IPS-NIHi7 (cell line): Measurements from ENCODE around the gene SNAI1.
A peak's percentile ranks its signal among the peaks of the same experiment; 100 is the strongest.
"Not testable (repeated sequence)": the region's sequence is repeated elsewhere in the genome, so short reads cannot be mapped to it uniquely, and the experiment has no call there.

Experiments
- DNase-seq: peaks from one replicate; pipeline ENCODE4 v3.0.0; 2012; ENCODE audit warnings: mixed read lengths; ENCODE audit errors: extremely low spot score

The SNAI1 gene

DNA sequence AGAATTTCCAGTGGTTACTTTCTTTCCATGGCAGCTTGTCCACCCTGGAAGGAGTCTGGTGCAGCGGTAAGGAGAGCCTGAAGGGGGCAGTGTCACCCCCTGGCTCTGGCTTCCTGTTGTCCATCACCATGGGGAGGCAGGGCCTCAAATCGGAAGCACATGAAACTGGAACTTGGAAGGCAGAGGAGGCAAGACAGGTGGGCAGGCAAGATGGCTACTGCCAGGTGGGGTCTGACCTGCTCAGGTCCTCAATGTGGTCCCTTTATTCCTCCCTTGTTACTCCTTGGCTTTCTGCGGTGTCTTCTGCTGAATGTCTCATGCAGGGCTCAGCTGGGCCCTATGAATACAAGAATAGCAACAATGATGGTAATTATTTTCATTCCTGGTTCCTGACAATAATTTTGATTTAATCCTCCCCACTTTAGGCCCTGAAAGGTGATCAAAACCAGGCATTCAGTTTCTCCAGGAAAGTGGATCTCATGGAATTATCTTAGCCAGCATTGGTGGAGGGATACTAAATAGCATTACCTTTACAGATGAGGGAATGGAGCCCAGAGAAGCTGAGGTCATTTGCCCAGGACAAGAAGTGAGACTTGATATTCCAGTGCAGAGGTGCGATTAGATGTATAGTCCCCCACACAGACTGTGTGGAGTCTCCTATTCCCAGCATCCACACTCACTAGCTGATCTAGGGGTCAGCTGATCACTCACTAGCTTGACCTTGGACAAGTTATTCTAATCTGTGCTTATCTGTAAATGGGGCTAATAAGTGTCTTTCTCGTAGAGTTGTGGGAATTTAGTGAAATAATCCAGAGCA, 17.6 kb upstream of the SNAI1 start:
- peak; percentile 88 for DNase-seq

DNA sequence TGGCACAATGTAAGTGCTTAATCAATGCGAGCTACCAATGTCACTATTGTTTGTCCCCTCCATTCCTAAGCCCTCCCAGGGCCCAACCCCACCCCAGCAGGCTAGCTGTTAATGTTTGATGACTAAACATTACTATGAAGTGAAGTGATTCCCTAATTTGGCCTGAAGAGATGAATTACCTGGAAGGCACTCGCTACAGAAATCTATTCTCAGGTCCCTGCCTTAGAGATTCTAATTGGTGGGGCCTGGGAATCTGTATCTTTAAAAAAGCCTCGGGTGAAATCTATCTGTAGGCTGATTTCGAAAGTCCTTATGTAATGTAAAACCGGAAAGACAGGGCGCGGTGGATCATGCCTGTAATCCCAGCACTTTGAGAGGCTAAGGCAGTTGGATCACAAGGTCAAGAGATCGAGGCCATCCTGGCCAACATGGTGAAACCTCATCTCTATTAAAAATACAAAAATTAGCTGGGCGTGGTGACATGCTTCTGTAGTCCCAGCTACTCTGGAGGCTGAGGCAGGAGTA, 16.9 kb upstream of the SNAI1 start:
- DNase-seq: no peak

DNA sequence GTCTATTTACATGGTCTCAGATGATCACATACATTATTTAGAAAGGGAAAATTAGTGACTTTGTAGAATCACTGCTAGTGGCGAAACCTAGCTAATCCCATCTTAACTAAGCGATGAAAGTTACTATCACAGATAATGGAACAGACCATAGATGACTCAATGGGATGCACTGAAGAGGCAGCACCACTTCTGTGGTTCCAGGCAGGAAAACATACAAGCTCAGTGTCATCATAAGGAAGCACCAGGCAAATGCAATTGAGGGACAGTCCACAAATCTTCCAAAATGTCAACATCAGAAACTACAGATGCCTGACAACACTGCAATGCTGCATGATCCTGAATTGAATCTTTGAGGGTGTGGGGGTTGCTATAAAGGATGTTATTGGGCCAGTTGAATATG, 15.9 kb upstream of the SNAI1 start:
- DNase-seq: no peak

DNA sequence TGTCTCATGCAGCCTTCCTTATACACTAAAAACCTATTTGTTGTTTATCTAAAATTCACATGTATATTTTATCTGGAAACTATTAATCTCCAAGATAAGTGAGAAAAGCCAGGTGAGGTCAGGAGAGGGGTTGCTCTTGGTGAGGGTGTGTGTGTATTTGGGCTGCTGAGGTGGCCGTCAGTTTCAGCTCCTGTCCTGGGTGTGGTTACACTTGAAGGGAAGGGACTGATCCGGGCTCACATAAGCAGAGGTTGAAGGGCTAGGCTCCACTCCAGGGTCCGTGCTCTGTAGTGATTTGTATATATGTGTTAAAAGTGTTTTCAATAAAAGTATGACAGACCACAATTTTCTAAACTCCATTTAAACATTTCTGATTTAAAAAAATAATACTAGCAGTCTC, 13.5 kb upstream of the SNAI1 start:
- no peak for DNase-seq

DNA sequence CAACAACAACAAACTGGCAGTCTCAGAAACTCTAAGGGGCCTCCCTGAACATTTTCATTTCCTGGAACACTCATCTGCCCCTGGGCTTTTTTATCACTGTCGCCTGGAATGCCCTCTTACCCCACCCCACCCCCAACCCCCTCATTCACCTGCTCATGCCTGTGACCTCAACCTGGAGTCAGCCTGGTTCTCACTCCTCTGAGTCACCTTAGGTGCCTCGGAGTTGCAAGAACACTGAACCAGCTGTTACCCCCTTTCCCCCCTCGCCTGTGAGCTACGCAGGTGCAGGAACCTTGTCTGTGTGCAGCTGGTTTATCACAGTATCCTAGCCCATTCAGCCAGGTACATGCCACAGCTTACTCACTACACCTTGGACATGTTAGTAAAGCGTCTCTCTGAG, 12.8 kb upstream of the SNAI1 start:
- DNase-seq: no peak

DNA sequence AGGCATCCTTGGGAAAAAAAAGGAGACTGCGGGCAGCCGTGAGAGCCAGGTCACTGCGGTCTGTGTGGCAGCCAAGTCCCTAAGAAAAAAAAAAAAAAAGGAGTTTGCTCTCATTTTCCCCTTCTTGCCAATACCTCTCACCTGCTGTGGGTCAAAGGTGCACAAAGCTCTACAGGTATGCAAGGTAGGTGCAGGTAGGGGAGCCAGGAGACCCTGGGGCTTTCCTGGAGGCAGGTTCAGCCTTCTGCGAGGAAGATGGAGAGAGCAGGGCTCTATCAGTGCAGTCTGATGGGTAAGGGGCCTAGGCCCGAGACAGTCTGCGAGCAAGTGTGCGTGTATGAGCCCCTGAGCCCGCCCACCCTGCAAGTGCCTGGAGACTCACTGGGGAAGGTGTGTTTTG, 12.3 kb upstream of the SNAI1 start:
- no peak for DNase-seq

DNA sequence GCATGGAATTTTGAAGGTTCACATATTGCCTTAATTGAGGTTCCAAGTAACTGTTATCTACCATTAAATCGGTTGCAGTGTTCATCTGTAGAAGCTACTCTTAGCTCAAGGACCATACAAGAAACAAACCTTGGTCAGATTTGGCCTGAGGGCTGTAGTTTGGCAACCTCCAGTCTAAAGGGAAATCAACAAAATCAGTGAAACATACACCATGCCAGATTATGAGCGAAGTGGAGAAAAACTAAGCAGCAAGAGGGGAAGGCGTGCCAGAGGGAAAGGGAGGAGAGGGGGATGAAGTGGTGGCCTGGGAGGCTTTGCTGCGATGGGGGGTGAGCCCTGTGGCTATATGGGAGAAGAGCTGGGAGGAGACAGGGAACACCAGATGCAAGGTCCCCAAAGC, 8.8 kb upstream of the SNAI1 start:
- DNase-seq: no peak

DNA sequence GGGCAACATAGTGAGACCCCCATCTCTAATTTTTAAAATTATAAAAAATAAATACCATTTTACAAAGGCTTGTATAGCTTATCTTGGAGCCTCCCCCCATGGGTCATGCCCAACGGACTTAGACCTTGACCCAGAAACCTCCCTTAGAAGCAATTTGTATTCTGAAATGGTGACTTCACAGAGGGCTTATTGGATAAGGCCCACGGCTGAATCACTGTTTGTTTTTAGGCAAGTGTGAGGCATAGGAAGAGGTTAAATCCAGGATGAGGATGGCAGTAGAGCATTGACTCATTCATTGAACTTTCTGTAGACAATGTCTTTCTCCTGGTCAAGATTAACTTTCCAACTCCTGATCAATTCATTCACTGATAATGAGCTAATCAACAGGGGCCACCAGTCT, 6.2 kb upstream of the SNAI1 start:
- DNase-seq: no peak

DNA sequence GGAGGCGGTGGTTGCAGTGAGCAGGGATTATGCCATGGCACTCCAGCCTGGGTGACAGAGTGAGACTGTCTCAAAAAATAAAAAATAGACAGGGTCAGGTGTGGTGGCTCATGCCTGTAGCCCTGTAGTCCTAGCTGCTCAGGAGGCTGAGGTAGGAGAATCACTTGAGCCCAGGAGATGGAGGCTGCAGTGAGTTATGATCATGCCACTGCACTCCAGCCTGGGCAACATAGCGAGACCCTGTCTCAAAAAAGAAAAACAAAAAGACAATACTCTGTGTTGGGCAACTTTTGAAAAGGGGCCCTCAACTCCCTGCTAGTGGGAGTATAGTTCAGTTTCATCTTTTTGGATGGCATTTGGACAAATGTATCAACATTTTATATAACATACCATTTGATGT, 5.0 kb upstream of the SNAI1 start:
- not testable (repeated sequence) for DNase-seq

DNA sequence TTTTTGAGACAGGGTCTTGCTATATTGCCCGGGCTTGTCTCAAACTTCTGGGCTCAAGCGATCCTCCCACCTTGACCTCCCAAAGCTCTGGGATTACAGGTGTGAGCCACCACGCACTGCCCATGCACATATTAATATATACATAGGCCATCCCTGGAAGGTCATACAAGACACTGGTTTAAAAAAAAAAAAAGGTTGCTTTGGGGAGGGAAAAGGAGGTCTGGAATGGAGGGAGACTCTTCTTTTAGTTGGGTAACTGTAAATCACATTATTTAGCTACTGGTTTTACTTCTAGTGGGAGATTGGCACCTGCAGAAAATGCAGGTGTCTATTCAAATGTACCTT, 4.1 kb upstream of the SNAI1 start:
- DNase-seq: no peak

DNA sequence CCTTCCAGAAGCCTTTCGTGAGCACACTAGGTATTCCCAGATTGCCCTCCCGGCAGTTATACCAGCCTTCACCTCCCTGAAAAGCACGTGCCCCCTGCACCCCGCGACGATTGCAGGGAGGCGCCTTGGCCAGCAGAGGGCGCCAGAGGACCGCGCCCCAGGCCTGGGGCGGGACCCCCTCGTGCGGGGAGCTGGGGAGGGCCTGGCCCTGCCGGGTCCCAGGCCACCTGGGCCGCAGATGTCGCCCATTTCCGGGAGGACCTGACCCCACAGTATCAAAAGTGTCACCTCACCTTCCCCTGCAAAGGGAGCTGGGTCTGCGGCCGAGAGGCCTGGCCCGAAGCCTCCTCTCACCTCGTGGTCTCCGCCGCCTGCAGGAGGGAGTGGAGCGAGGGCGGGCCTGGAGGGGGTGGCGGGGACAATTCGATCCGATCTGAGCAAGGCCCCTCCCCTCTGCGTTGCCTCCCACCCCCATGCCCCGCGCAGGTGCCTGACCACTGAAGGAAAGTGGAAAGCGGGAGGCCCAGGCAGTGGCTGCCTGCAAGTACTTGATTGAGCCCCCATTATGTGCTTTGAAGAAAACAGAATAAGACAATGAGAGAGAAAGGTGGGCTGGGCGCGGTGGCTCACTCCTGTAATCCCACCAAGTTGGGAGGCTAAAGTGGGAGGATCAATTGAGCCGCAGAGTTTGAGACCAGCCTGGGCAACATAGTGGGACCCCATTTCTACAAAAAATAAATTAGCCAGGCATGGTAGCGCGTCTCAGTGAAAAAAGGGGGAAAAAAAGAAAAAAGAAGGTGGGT, 3.5 kb upstream of the SNAI1 start:
- DNase-seq: peak; percentile 83

DNA sequence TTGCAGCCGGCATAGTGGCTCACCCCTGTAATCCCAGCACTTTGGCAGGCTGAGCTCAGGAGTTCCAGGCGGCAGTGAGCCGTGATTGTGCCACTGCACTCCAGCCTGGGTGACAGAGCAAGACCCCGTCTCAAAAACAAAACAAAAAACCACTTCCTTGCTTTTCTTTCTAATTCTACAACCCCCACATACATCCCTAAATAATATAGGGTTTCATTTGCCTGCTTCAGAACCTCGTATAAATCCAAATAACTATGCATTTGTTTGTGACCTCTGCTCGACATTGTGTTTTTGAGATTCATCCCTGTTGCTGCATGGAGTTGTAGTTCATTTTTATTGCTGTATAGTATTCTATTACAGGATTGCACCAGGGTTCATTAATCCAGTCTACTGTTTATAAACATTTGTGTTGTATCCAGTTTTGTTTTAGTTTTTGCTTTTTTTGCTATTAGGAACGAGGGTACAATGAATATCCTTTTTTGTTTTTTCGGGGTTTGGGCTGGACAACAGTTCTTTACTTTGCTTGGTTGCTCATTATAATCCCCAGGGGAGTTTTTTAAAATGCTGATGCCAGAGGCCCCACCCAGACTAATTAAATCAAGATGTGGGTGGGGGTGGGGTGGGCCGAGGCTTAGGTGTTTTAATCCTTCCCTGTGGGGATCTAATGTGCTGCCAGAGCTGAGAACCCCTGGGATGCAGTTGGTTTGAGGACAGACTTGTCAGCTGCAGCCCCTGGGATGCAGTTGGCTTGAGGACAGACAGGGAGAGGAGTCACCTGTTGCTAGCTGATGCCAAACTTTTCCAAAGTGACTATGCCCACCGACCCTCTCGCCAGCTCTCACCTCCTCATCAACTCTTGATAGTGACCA, 2.4 kb upstream of the SNAI1 start:
- no peak for DNase-seq

DNA sequence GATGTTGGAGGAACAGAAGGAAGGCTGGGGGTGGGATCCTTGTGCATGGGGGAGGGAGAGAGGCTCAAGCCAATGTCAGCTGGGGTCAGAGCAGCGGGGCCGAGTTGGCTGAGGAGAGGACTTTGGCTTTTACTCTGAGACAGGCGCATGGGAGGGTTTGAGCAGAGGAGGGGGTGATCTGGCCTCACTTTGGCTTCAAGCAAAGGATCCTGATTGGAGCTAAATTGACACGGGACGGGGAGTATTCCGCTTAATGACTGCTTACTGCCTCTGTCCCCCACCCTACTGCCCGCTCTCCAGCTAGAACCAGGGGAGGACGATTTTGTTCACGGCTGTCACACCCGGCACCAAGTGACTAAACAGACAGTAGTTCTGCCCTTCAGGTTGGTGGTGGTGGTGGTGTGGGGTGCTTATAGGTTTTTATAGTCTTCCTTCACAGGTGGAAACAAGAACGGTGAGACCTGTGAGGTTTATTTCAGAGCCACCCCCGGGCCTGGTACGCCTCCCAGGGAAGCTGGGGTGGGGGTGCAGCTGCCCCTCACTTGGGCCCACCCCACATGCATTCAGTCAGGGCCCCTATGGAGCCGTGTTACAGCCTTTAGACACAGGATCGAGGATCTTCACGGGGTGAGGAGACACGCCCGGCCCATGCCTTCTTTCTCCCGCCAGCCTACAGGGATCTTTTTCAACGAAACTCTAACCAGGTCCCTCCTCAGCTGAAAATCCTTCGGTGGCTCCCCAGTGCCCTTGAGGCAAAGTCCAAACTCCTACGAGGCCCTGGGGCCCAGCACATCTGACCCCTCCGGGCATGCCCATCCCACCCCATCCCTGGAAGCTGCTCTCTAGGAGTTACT, 1.3 kb upstream of the SNAI1 start:
- no peak for DNase-seq

DNA sequence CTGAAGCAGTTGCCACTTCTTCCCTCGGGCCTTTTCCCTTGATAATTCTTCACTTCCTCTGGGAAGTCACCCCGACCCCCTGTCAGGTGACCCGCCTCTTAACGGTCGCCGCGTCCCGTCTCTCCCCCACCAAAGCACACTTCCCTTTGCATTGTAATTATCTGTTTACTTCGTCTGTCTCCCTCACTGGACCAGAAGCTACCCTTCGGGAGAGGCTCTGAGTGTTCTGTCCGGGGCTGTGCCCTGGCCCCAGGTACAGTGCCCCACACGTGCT, 771 bp upstream of the SNAI1 start:
- no peak for DNase-seq

DNA sequence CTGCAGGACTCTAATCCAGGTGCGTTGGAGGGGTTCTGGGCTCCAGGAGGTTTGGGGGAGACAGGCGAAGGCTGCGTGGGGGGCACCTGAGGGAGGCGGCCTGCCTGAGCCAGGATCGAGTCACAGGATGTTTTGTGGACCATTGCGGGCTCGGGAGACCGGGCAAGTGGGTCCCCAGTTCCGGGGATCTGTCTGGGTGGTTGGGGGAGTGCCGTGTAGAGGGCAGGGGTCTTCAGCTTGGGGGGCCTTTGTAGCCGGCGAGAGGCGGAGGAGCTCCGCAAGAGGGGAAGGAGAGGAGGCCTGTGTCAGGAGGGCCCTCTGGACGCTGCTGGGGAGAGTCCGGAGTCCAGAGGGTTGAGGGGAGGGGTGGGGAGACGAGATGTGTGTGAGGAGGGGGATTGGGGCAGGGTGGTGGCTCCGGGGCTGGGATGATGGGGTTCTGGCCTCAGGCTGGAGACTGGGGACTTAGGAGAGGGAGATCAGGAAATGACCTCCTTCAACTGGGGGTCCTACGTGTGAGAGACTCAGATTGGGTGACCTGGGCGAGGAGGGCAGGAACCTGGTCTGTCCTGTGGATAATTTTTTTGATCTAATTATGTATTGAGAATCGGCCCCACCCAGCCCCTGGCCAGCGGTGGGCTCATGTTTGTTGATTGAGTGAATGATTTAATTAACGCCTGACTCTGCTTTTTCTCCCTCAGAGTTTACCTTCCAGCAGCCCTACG, 505 bp downstream of the SNAI1 start:
- no peak for DNase-seq

DNA sequence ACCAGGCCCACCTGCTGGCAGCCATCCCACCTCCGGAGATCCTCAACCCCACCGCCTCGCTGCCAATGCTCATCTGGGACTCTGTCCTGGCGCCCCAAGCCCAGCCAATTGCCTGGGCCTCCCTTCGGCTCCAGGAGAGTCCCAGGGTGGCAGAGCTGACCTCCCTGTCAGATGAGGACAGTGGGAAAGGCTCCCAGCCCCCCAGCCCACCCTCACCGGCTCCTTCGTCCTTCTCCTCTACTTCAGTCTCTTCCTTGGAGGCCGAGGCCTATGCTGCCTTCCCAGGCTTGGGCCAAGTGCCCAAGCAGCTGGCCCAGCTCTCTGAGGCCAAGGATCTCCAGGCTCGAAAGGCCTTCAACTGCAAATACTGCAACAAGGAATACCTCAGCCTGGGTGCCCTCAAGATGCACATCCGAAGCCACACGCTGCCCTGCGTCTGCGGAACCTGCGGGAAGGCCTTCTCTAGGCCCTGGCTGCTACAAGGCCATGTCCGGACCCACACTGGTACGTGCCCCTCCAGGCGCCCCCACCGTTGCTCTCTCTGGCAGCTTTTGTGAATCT, 1.1 kb downstream of the SNAI1 start:
- DNase-seq: no peak

DNA sequence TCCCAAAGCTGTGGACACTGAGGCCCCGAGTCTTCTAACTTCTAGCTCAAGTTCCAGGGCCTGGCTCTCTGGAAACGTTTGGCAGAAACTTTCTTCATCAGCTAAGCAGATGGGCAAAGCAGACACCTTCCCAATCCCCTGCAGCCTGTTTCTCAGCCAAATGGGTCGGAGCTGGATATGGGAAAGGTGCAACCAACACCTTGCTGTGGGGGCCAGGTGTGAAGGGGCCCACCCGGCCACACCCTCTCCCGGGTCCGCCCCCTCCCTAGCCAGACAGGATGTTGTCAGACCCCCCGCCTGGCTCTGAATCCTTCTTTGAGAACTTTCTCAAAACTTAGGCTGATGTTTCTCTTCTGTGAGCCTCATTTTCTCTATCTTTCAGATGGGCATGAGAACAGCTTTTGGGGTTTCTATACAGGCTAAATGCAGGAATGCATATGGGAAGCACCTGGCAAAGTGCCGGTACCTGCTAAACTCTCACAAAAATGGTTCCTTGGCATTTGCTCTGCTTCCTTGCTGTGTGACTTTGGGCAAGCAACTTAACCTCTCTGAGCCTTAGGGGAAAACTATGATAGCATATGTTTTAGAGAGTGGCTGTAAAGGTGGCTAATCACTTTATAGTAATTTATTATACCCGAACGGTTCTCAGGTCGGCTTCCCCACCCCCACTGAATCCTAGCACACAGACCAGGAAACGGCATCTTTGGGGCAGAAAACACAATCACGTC, 1.8 kb downstream of the SNAI1 start:
- DNase-seq: no peak

DNA sequence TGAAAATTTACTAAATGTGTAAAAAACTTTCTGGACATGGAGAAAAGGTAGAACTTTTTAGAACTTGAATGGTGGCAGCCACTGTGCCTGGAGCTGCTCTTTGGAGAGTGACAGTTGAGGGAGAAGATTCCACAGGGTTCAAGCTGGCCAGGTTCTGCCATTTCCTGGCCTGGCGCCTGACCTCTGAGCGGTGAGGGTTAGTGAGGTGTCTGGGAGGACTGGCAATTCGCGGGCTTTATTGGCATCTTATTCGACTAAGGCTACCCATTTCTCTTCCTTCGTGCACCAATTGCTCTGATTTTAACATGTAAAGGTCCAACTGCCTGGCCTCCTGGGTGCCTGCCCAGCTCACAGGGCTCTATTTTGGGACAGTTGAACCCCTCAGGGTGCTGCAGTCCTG, 2.4 kb downstream of the SNAI1 start:
- DNase-seq: no peak

DNA sequence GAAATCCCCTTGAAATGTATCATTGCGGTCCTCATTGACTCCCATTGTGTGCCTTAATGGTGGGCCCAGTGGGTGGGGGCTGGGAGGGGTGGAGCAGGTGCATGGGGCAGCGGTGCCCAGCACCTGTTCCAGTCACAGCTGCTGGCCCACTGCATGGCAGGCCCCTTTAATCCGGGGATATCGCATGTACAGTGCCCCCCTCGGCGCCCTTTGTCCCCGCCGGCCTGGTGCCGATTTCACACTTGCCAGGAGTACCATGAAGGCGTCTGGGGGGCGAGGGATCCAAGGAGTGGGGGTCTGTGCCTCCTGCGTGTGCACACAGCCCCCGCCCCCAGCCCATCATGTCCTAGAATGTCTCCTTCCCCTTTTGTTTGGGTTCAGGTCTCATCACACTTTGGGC, 2.8 kb downstream of the SNAI1 start:
- no peak for DNase-seq

DNA sequence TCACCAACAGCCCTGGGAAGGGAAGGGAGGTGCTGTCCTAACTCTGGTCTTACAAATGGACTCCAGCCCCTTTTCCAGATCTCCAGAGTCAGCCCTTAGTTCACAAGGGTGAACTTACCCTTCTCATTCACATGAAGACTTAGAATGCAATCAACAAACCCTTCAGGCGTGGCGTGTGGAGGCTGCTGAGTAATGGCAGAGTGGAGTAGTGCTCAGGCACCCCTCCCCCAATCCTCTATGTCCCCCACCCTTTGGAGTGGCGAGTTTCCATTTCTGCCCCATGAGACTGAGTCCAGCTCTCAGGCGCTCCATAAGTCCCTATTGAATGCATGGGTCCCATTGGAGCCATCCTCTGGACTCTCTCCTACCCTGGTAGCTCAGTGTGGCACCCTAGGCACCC, 3.3 kb downstream of the SNAI1 start:
- DNase-seq: no peak
